H1 (cell line): ENCODE results near the gene SUSD6. TPM values are rescaled to one million over a fixed set of nuclear protein-coding genes. Genes with fewer than 3 reads are reported as not detected.
A peak's percentile ranks its signal among the peaks of the same experiment; 100 is the strongest.

Experiments used
- CTCF ChIA-PET: fragments of 300-600 bp; sonication (Branson Sonifier 250); formaldehyde crosslinking; loops from one replicate; lab custom pipeline; 2021; ENCODE audit not compliant: partially characterized antibody; lab: Charles Lee
- POLR2A ChIA-PET: fragments of 300-600 bp; sonication (Branson Sonifier 250); formaldehyde crosslinking; loops from one replicate; lab custom pipeline; 2021; ENCODE audit warnings: inconsistent platforms; ENCODE audit not compliant: partially characterized antibody; lab: Charles Lee
- DNase-seq, 2 experiments: peaks; one replicate each; pipeline versions ENCODE4 v3.0.0 to v3.0.0-alpha.2; 2010 to 2022; ENCODE audit warnings: low spot score in 2 of 2, low read depth in 1 of 2, mixed read lengths in 1 of 2
- FAIRE-seq: peaks from 2 replicates; lab custom pipeline; 2011; peaks lifted over from hg19 to GRCh38; lab: Jason Lieb, UNC
- H2AFZ ChIP-seq: 2 replicates; pipeline ENCODE4 v1.8.1; 2012; ENCODE audit warnings: low read length, inconsistent platforms
- H2AK5ac ChIP-seq: 2 replicates; pipeline ENCODE4 v1.6.1; 2013; ENCODE audit warnings: low read depth, low read length
- H2BK120ac ChIP-seq: replicated peaks from 2 replicates; pipeline ENCODE3; 2013; ENCODE audit warnings: low read depth, low read length, inconsistent platforms
- H2BK12ac ChIP-seq: 2 replicates; pipeline ENCODE4 v1.6.1; 2013; ENCODE audit warnings: low read depth, low read length
- H2BK15ac ChIP-seq: 2 replicates; pipeline ENCODE4 v1.6.1; 2013; ENCODE audit warnings: low read length
- H2BK20ac ChIP-seq: 2 replicates; pipeline ENCODE4 v1.6.1; 2013; ENCODE audit warnings: low read length
- H2BK5ac ChIP-seq: 2 replicates; pipeline ENCODE4 v1.6.1; 2013; ENCODE audit warnings: low read depth, low read length
- H3K14ac ChIP-seq: 2 replicates; pipeline ENCODE4 v1.6.1; 2013; ENCODE audit warnings: inconsistent platforms; ENCODE audit not compliant: insufficient read length
- H3K18ac ChIP-seq: 2 replicates; pipeline ENCODE4 v1.6.1; 2013; ENCODE audit warnings: low read length; ENCODE audit errors: extremely low read depth
- H3K23ac ChIP-seq: 2 replicates; pipeline ENCODE4 v1.6.1; 2013; ENCODE audit warnings: inconsistent platforms; ENCODE audit not compliant: insufficient read length
- H3K23me2 ChIP-seq: 2 replicates; pipeline ENCODE4 v1.6.1; 2013; ENCODE audit warnings: low read depth, low read length
- H3K27ac ChIP-seq: 2 replicates; pipeline ENCODE4 v1.6.1; 2011; ENCODE audit warnings: low read depth, low read length, inconsistent platforms
- H3K27me3 ChIP-seq, 4 experiments: replicated peaks in 1 of 4; 1 replicate in 1 of 4; 2 replicates in 3 of 4; pipeline versions ENCODE4 v1.6.1 to v1.8.1; 2011 to 2013; ENCODE audit warnings: low read length in 3 of 4, mild to moderate bottlenecking in 3 of 4, inconsistent platforms in 2 of 4, mixed read lengths in 2 of 4, moderate library complexity in 1 of 4; ENCODE audit not compliant: control insufficient read depth in 3 of 4, insufficient read depth in 3 of 4; ENCODE audit errors: extremely low read depth in 1 of 4
- H3K36me3 ChIP-seq, 4 experiments: 2 replicates each; pipeline versions ENCODE4 v1.6.1 to v1.8.1; 2011 to 2013; ENCODE audit warnings: mild to moderate bottlenecking in 4 of 4, low read length in 3 of 4, moderate library complexity in 2 of 4, control low read depth in 1 of 4, inconsistent platforms in 1 of 4; ENCODE audit not compliant: insufficient read depth in 4 of 4, control insufficient read depth in 2 of 4
- H3K4ac ChIP-seq: replicated peaks from 2 replicates; pipeline ENCODE3; 2013; ENCODE audit warnings: low read length, low read depth, mixed read lengths, inconsistent platforms; ENCODE audit not compliant: insufficient read length
- H3K4me1 ChIP-seq, 4 experiments: replicated peaks in 1 of 4; 1 replicate in 1 of 4; 2 replicates in 3 of 4; pipeline versions ENCODE4 v1.6.1 to v1.8.1; 2011 to 2013; ENCODE audit warnings: low read length in 3 of 4, inconsistent platforms in 2 of 4, mixed read lengths in 1 of 4; ENCODE audit not compliant: insufficient read depth in 4 of 4, control insufficient read depth in 3 of 4
- H3K4me2 ChIP-seq, 2 experiments: 2 replicates each; pipeline versions ENCODE4 v1.6.1 to v1.8.1; 2011 to 2013; ENCODE audit warnings: low read depth in 2 of 2, low read length in 2 of 2, control low read depth in 1 of 2, inconsistent platforms in 1 of 2, mild to moderate bottlenecking in 1 of 2; ENCODE audit not compliant: insufficient read depth in 1 of 2
- H3K4me3 ChIP-seq, 4 experiments: fragments of 200-600, 300-600 bp in 1 of 4; sonication (generic), shearing (Covaris generic), sonication (Bioruptor Twin) in 1 of 4; 2 replicates each; pipeline versions ENCODE4 v1.5.1 to v1.8.1; 2011 to 2016; ENCODE audit warnings: low read length in 4 of 4, low read depth in 3 of 4, control low read depth in 2 of 4, inconsistent platforms in 2 of 4, mild to moderate bottlenecking in 2 of 4, mixed read lengths in 1 of 4, moderate library complexity in 1 of 4; ENCODE audit not compliant: insufficient read depth in 2 of 4; ENCODE audit errors: extremely low read depth in 1 of 4
- H3K56ac ChIP-seq: replicated peaks from 2 replicates; pipeline ENCODE3; 2013; ENCODE audit warnings: low read depth, mild to moderate bottlenecking, mixed read lengths, low read length, inconsistent platforms; ENCODE audit not compliant: insufficient read length
- H3K79me1 ChIP-seq: 2 replicates; pipeline ENCODE4 v1.6.1; 2013; ENCODE audit warnings: low read depth, low read length, control low read depth
- H3K79me2 ChIP-seq, 2 experiments: 2 replicates each; pipeline versions ENCODE4 v1.6.1 to v1.8.1; 2012 to 2013; ENCODE audit warnings: low read length in 2 of 2, mild to moderate bottlenecking in 2 of 2, inconsistent platforms in 1 of 2; ENCODE audit not compliant: insufficient read depth in 2 of 2, control insufficient read depth in 1 of 2
- H3K9ac ChIP-seq, 4 experiments: replicated peaks in 1 of 4; 1 replicate in 1 of 4; 2 replicates in 3 of 4; pipeline versions ENCODE4 v1.6.1 to v1.8.1; 2011 to 2013; ENCODE audit warnings: low read depth in 3 of 4, low read length in 3 of 4, control low read depth in 2 of 4, mild to moderate bottlenecking in 2 of 4, moderate library complexity in 2 of 4, inconsistent platforms in 1 of 4; ENCODE audit errors: extremely low read depth in 1 of 4
- H3K9me3 ChIP-seq, 2 experiments: 2 replicates each; pipeline versions ENCODE4 v1.6.1 to v1.8.1; 2012 to 2013; ENCODE audit warnings: mild to moderate bottlenecking in 2 of 2, moderate library complexity in 2 of 2, control low read depth in 1 of 2, inconsistent platforms in 1 of 2, low read depth in 1 of 2, low read length in 1 of 2, mixed read lengths in 1 of 2; ENCODE audit not compliant: insufficient read depth in 2 of 2
- H4K20me1 ChIP-seq, 2 experiments: replicated peaks in 1 of 2; 2 replicates each; pipeline versions ENCODE3 to v1.8.1; 2011 to 2013; ENCODE audit warnings: inconsistent platforms in 2 of 2, low read length in 2 of 2, mild to moderate bottlenecking in 1 of 2; ENCODE audit not compliant: insufficient read depth in 2 of 2, control insufficient read depth in 1 of 2
- H4K5ac ChIP-seq: 2 replicates; pipeline ENCODE4 v1.6.1; 2013; ENCODE audit warnings: low read length, low read depth, mixed read lengths, inconsistent platforms; ENCODE audit not compliant: insufficient read length
- H4K8ac ChIP-seq: 2 replicates; pipeline ENCODE4 v1.8.0; 2013; ENCODE audit warnings: mild to moderate bottlenecking, moderate library complexity, low read length, inconsistent platforms; ENCODE audit not compliant: insufficient read depth; ENCODE audit errors: extremely low read depth
- H4K91ac ChIP-seq: replicated peaks from 2 replicates; pipeline ENCODE3; 2013; ENCODE audit warnings: low read length, mixed read lengths, inconsistent platforms; ENCODE audit not compliant: insufficient read length
- ATF2 ChIP-seq: IDR thresholded peaks from 2 replicates; pipeline ENCODE4 v1.6.1; 2012; ENCODE audit warnings: low read length, inconsistent platforms
- CEBPB ChIP-seq: IDR thresholded peaks from 2 replicates; pipeline ENCODE4 v1.6.1; 2012; ENCODE audit warnings: low read depth, low read length
- EP300 ChIP-seq, 2 experiments: IDR thresholded peaks; 1 replicate in 1 of 2; 2 replicates in 1 of 2; pipeline ENCODE4 v1.6.1; 2011 to 2012; ENCODE audit warnings: low read depth in 2 of 2, low read length in 2 of 2, mild to moderate bottlenecking in 2 of 2, borderline replicate concordance in 1 of 2, inconsistent platforms in 1 of 2, moderate library complexity in 1 of 2
- HDAC2 ChIP-seq, 2 experiments: fragments of 300-600 bp in 1 of 2; sonication (generic) in 1 of 2; IDR thresholded peaks; 2 replicates each; pipeline ENCODE4 v1.6.1; 2011 to 2012; ENCODE audit warnings: low read depth in 2 of 2, low read length in 2 of 2, mild to moderate bottlenecking in 2 of 2, moderate library complexity in 2 of 2, borderline replicate concordance in 1 of 2, inconsistent platforms in 1 of 2
- POU5F1 ChIP-seq: IDR thresholded peaks from 2 replicates; pipeline ENCODE4 v1.6.1; 2011; ENCODE audit warnings: low read depth, mild to moderate bottlenecking, low read length, moderate library complexity
- TEAD4 ChIP-seq: IDR thresholded peaks from 2 replicates; pipeline ENCODE4 v1.6.1; 2012; ENCODE audit warnings: low read depth, low read length, inconsistent platforms, mixed read lengths
- WGBS, 2 experiments: shearing (Covaris generic) in 1 of 2; methylation state at CpG; one replicate each; pipeline versions ENCODE4 v1.1.6 to v1.1.7; 2013 to 2015; ENCODE audit warnings: low lambda C conversion rate in 2 of 2, mixed read lengths in 2 of 2, inconsistent platforms in 1 of 2, low coverage in 1 of 2, missing lambda C conversion rate in 1 of 2; ENCODE audit not compliant: insufficient replicate concordance in 2 of 2, insufficient coverage in 1 of 2, insufficient read length in 1 of 2; ENCODE audit errors: extremely low coverage in 1 of 2, missing lambda C conversion rate in 1 of 2; 5-methylcytosine and 5-hydroxymethylcytosine counted together
- polyA plus RNA-seq, 7 experiments: library from polyadenylated mRNA; depleted of rRNA in 3 of 7; stranded (reverse) in 5 of 7; unstranded in 2 of 7; fragments of >200 nt in 5 of 7; fragments of 200-250 nt in 2 of 7; gene quantifications; 1 replicate in 5 of 7; 2 replicates in 1 of 7; 4 replicates in 1 of 7; pipeline versions ENCODE4 v1.2.1 to v1.2.3, GENCODE V29; 2011 to 2013; ENCODE audit warnings: missing spikeins in 2 of 7, mixed read lengths in 2 of 7
- total RNA-seq: library from RNA; stranded (reverse); fragmentation: NEBNext Ultra II Directional; extraction: Animal tissue kit (Norgen Biotek cat#: 25700); gene quantifications from 2 replicates; pipeline ENCODE4 v1.2.1, GENCODE V29; 2021
- TF ChIP-seq, protein P1 (sequence below), 3 experiments: IDR thresholded peaks; 1 replicate in 2 of 3; 2 replicates in 1 of 3; pipeline versions ENCODE4 v1.5.1 to v1.6.1; 2011; ENCODE audit warnings: low read length in 3 of 3, mild to moderate bottlenecking in 3 of 3, inconsistent platforms in 2 of 3, low read depth in 1 of 3, moderate library complexity in 1 of 3; ENCODE audit not compliant: insufficient read depth in 1 of 3; ENCODE audit errors: control extremely low read depth in 1 of 3

The SUSD6 gene
- total and polyA plus RNA-seq, 2 of the 8 experiments (the other 6 are each of a cell fraction or from before 2014, with no cell fraction given) = 3.0 to 3.8 TPM

- no peak overlapping the region for H2BK120ac ChIP-seq
- H3K4me3 ChIP-seq = no peak overlapping the region
- H2BK12ac ChIP-seq = no peak overlapping the region
- ChIA-PET CTCF (interaction anchor here (0.6 to 3.1 kb wide), 54 partner anchors 8 to 449 kb away, joined by 3 to 15 read pairs (median 4); no protein-coding TSS in a partner anchor), POLR2A (interaction anchor here (1.0 to 1.2 kb wide), 2 partner anchors 187 to 188 kb away, joined by 3 read pairs; partner anchors contain the start of gene SRSF5)
- H3K36me3 ChIP-seq = no peaks in the 10 kb centered on the region
- H3K18ac ChIP-seq = no peak overlapping the region
- peaks cover 0 to 4% (median 0%) of the 10 kb centered on the region in 4 experiments; a peak in 1 of 7 replicates for H3K4me1 ChIP-seq
- no peak overlapping the region for H3K23ac ChIP-seq
- 40% methylated on average over 7 of the region's 7 CpGs; no CpG with 5 or more reads in 1 of the 2 experiments for WGBS, 2 experiments
- H3K9ac ChIP-seq = no peak overlapping the region
- H4K5ac ChIP-seq = no peak overlapping the region
- H2BK20ac ChIP-seq = no peak overlapping the region
- H2BK15ac ChIP-seq = no peak overlapping the region
- DNase-seq (peak in 1 of 2 experiments; percentile 76), FAIRE-seq (peak; percentile 75)
- H3K4me2 ChIP-seq = no peak overlapping the region
- no peaks in the 10 kb centered on the region; a peak in 2 of 7 replicates for H3K27me3 ChIP-seq
- no peak overlapping the region for H4K8ac ChIP-seq
- H3K79me1 ChIP-seq = no peaks in the 10 kb centered on the region
- no peaks in the 10 kb centered on the region for H3K23me2 ChIP-seq
- H3K14ac ChIP-seq = no peak overlapping the region
- no peak overlapping the region for H4K91ac ChIP-seq
- no peak overlapping the region for H2AFZ ChIP-seq
- no peak overlapping the region for H2AK5ac ChIP-seq
- no peaks in the 10 kb centered on the region for H3K79me2 ChIP-seq
- no peaks in the 10 kb centered on the region for H3K9me3 ChIP-seq
- H3K56ac ChIP-seq = no peak overlapping the region
- no peak overlapping the region; the same call in 1 of the 2 replicates for H3K27ac ChIP-seq
- no peak overlapping the region for H3K4ac ChIP-seq
- H2BK5ac ChIP-seq = no peak overlapping the region
- H4K20me1 ChIP-seq = no peaks in the 10 kb centered on the region
- TF ChIP-seq CEBPB (0 out of 2 replicates have a peak, but pooled peaks have one; percentile 54), EP300 (IDR thresholded peaks at IDR 0.05; ENCODE audit: borderline replicate concordance in 1 of 2, low read depth in 2 of 2, low read length in 2 of 2) (no peak), HDAC2 (IDR thresholded peaks at IDR 0.05; ENCODE audit: borderline replicate concordance in 1 of 2, low read depth in 2 of 2, low read length in 2 of 2) (0 out of 4 replicates have a peak, but pooled peaks of 1 of the 2 experiments have one; percentile 69), ATF2 (no peak), POU5F1 (no peak), TEAD4 (peak; percentile 59; the same call in 1 of the 2 replicates)
- TF ChIP-seq, protein P1, sequence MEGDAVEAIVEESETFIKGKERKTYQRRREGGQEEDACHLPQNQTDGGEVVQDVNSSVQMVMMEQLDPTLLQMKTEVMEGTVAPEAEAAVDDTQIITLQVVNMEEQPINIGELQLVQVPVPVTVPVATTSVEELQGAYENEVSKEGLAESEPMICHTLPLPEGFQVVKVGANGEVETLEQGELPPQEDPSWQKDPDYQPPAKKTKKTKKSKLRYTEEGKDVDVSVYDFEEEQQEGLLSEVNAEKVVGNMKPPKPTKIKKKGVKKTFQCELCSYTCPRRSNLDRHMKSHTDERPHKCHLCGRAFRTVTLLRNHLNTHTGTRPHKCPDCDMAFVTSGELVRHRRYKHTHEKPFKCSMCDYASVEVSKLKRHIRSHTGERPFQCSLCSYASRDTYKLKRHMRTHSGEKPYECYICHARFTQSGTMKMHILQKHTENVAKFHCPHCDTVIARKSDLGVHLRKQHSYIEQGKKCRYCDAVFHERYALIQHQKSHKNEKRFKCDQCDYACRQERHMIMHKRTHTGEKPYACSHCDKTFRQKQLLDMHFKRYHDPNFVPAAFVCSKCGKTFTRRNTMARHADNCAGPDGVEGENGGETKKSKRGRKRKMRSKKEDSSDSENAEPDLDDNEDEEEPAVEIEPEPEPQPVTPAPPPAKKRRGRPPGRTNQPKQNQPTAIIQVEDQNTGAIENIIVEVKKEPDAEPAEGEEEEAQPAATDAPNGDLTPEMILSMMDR (IDR thresholded peaks at IDR 0.05; ENCODE audit: control extremely low read depth in 1 of 3, insufficient read depth in 1 of 3, low read depth in 1 of 3, low read length in 3 of 3) = peak; percentile 90 to 95 (median 92)
Observed at GRCh38 chr14:69580009-69580577, 31.3 kb upstream of the SUSD6 start.
